ENCODE data around the gene MEX3A. TPM values are rescaled to one million over a fixed set of nuclear protein-coding genes. Genes with fewer than 3 reads are reported as not detected.

Gene MEX3A
- total RNA-seq, 2 donors from 2014 or later = 3.3 to 5.7 TPM

- Histone ChIP-seq H3K27me3 (replicated peaks; ENCODE audit: insufficient read depth) (no peaks in the 10 kb centered on the region), H3K9me3 (no peaks in the 10 kb centered on the region), H3K36me3 (no peaks in the 10 kb centered on the region), H3K4me3 (peak overlapping the region; percentile 63 to 84), H3K27ac (peak overlapping the region in 1 of 2 donors; percentile 8), H3K4me1 (replicated peaks) (no peaks in the 10 kb centered on the region)
- no peak for DNase-seq (ENCODE audit: low spot score)
- intact Hi-C loops (cut with DNase I) = no loop called here
- WGBS = 7% methylated on average over 31 of the region's 61 CpGs
- TF ChIP-seq POLR2A (IDR thresholded peaks at IDR 0.05) = no peak
- TF ChIP-seq CTCF (IDR thresholded peaks at IDR 0.05) = no peak
- TF ChIP-seq POLR2AphosphoS5 (IDR thresholded peaks at IDR 0.05) = no peak
Observed at GRCh38 chr1:156081180-156081916, 917 bp downstream of the MEX3A start.

DNA sequence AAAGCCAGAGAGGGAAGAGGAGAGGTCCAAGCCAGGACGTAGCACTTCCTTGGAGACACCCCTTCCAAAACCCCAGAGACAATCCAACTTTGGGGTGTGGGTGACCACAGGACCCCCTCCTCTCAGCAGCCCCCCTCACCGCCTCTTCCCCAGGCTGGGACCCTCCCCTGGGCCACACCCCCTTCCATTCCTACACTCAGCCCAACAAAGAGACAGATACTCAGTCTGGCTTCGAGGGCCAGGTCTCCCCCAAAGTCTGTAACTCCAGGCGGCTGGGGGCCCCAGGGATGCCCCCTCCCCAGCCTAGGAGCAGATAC lies 1.4 kb downstream of the MEX3A start:
- intact Hi-C loops (cut with DNase I) = no loop called here
- no peaks in the 10 kb centered on the region for H3K36me3 ChIP-seq
- H3K27ac ChIP-seq = no peak overlapping the region
- no peaks in the 10 kb centered on the region for H3K4me1 ChIP-seq (replicated peaks)
- H3K9me3 ChIP-seq = no peaks in the 10 kb centered on the region
- TF ChIP-seq POLR2AphosphoS5 (IDR thresholded peaks at IDR 0.05) = no peak
- no peak for TF ChIP-seq CTCF (IDR thresholded peaks at IDR 0.05)
- TF ChIP-seq POLR2A (IDR thresholded peaks at IDR 0.05) = no peak
- 53% methylated on average over 4 of the region's 4 CpGs for WGBS
- H3K27me3 ChIP-seq (replicated peaks; ENCODE audit: insufficient read depth) = no peaks in the 10 kb centered on the region
- no peak for DNase-seq (ENCODE audit: low spot score)
- H3K4me3 ChIP-seq = peak overlapping the region in 1 of 2 donors; percentile 13

DNA sequence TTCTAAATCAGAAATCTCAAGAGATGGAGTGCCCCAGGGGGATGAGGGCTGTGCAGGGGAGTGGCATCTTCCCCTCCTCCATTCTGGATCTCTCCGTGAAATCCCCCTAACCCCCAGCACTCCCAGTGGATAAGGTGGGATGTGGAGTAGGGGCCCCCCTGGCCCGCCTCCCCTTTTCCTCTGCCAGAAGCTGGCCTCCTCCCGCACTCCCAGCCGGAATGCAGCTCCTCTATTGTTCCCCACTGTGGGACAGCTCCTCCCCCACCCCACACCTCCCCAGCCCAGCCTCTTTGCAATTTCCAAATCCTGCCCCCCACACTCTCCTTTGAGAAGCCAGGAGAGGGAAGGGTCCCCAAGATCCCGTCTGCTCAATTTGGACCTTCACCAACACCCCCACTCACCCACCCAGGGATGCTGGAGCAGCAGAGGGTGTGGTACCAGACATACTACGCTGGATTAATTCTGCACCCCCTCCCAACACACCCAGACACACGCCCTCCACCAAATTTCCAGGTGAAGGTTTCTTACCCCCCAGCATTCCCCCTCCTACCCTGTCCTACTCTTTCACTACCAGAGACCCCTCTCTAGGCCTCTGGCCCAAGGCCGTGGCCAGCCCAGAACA lies 1.9 kb downstream of the MEX3A start:
- Histone ChIP-seq H3K4me3 (no peak overlapping the region), H3K27me3 (replicated peaks; ENCODE audit: insufficient read depth) (no peaks in the 10 kb centered on the region), H3K4me1 (replicated peaks) (no peaks in the 10 kb centered on the region), H3K9me3 (no peaks in the 10 kb centered on the region), H3K27ac (no peak overlapping the region), H3K36me3 (no peaks in the 10 kb centered on the region)
- DNase-seq (ENCODE audit: low spot score) = no peak
- WGBS = 52% methylated on average over 8 of the region's 8 CpGs
- intact Hi-C loops (cut with DNase I) = no loop called here
- TF ChIP-seq POLR2AphosphoS5 (IDR thresholded peaks at IDR 0.05) (no peak), POLR2A (IDR thresholded peaks at IDR 0.05) (no peak), CTCF (IDR thresholded peaks at IDR 0.05) (no peak)

DNA sequence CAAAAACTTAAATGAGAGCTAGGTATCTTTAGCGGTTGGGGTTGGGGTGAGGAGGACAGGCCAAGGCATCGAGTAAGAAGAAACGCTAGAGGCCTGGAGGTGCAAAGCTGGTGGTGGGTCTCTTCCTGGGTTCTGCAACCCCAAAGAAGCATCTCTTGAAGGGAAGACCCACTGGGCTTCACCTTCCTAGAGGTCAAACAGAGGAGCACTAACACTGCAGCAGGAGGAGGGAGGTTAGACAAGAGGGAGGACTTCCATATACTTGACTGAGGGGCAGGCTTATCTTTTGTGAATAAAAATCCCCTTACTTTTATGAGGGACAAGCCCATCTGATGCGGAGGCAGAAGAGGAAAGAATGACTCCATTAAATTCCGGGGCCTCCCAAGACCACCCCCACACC lies 2.5 kb downstream of the MEX3A start:
- Histone ChIP-seq H3K27me3 (replicated peaks; ENCODE audit: insufficient read depth) (no peaks in the 10 kb centered on the region), H3K4me1 (replicated peaks) (no peaks in the 10 kb centered on the region), H3K27ac (no peak overlapping the region), H3K36me3 (no peaks in the 10 kb centered on the region), H3K4me3 (no peak overlapping the region), H3K9me3 (no peaks in the 10 kb centered on the region)
- no peak for TF ChIP-seq POLR2A (IDR thresholded peaks at IDR 0.05)
- no peak for TF ChIP-seq POLR2AphosphoS5 (IDR thresholded peaks at IDR 0.05)
- no peak for TF ChIP-seq CTCF (IDR thresholded peaks at IDR 0.05)
- 66% methylated on average over 5 of the region's 5 CpGs for WGBS
- DNase-seq (ENCODE audit: low spot score) = no peak
- intact Hi-C loops (cut with DNase I) = no loop called here

GRCh38 chr1:156078728-156079127 lies 3.5 kb downstream of the MEX3A start:
- Histone ChIP-seq H3K36me3 (no peaks in the 10 kb centered on the region), H3K4me1 (replicated peaks) (no peaks in the 10 kb centered on the region), H3K27me3 (replicated peaks; ENCODE audit: insufficient read depth) (no peaks in the 10 kb centered on the region), H3K4me3 (no peak overlapping the region), H3K27ac (no peak overlapping the region), H3K9me3 (no peaks in the 10 kb centered on the region)
- 81% methylated on average over 5 of the region's 5 CpGs for WGBS
- TF ChIP-seq POLR2AphosphoS5 (IDR thresholded peaks at IDR 0.05) (no peak), CTCF (IDR thresholded peaks at IDR 0.05) (no peak), POLR2A (IDR thresholded peaks at IDR 0.05) (no peak)
- no peak for DNase-seq (ENCODE audit: low spot score)
- intact Hi-C loops (cut with DNase I) = no loop called here

Measured in prostate gland (tissue), 2 donors.